Stimulated activated CD4-positive, alpha-beta T cell treated with anti-CD3 and anti-CD28 coated beads, Interleukin-4, amount 100 ng/mL, for 48 hours (primary cell): ENCODE results near the gene DDIT4L.
"Not testable (repeated sequence)": the region's sequence is repeated elsewhere in the genome, so short reads cannot be mapped to it uniquely, and the experiment has no call there.

Experiments
- DNase-seq, 2 donors: peaks; one replicate each; pipeline ENCODE4 v3.0.0-alpha.2; 2020; ENCODE audit warnings: low read depth in 2 of 2

DDIT4L gene

DNA sequence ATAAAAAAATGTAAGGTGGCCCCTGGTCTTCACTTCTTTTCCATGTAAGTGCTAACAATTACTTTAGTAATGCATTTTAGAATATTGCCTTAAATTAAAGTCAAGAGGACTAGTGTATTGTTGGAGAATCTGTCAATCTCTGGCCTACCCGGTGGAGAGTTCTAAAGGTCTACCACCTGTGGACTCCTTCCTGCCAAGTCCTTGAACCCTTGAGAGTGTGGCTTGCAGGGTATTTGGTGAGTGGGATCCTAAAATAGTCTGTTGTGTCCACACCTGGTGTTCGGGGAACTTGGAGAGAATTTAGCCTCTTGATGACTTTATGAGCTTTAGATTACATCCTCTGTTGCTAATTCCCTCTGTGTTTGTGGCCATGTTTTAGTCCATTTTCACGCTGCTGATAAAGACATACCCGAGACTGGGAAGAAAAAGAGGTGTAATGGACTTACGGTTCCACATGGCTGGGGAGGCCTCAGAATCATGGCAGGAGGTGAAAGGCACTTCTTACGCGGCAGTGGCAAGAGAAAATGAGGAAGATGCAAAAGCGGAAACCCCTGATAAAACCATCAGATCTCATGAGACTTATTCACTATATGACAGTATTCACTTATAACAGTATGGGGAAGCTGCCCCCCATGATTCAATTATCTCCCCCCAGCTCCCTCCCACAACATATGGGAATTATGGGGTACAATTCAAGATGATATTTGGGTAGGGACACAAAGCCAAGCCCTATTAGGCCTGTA lies 23.8 kb downstream of the DDIT4L start:
- DNase-seq: no peak

DNA sequence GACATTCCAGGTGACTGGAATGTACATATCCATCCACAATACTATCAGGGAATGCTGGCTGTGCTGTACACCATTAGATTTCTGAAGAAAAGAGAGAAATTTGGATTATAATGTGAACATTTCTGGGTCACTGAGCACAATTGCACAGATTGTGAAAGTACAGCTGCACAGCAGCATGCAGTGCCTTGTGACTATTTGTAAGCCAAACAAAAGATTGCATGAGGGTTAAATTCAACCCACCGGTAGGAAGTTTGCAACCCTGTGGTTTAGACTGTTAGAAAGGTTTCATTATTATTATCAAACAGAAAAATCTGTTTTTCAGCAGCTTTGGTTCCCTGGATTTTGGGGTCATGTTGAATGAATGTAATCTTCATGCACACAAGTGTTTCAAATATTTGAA lies 24.5 kb downstream of the DDIT4L start:
- no peak for DNase-seq

DNA sequence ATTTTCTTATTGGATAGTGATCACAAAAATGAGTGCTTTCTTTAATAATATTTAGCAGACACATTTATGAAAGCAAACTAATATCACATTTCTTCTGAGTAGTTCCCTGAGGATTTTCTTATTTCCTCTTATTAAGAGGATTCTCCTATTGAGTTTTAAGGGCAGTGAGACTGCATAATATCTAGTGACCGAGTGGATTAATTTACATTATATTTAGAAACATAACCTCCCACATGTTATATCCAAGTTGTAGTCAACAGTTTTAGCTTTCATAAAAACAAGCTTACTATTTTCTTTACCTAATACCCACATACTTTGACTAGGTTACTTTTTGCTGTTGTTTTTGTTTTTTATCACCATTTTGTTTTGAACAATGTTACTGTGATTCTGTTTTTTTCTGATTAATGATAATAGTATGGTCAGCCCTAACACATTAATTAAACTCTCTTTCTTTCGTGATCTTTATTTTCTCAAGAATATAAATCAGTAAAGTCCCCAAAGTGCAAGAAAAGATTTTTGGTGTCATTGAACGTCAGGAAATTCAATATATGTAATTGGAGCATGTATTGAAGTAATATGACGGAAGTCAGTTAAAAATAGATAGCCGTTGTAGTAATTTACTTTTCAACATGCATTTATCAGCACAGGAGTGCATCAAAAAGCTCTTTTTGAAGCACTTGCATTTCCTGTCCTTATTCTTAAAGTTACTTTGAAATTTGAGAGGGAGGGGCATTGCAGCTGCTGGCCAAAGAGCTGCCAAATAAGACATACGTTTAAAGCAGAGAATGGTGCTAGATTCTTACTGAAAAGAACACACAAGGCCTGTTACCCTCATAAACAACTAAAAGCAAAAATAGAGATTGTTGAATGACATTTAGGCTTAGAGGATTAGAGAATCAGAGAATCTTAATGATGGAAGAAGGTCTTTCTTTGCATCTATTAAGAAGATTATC lies 25.2 kb downstream of the DDIT4L start:
- no peak for DNase-seq

DNA sequence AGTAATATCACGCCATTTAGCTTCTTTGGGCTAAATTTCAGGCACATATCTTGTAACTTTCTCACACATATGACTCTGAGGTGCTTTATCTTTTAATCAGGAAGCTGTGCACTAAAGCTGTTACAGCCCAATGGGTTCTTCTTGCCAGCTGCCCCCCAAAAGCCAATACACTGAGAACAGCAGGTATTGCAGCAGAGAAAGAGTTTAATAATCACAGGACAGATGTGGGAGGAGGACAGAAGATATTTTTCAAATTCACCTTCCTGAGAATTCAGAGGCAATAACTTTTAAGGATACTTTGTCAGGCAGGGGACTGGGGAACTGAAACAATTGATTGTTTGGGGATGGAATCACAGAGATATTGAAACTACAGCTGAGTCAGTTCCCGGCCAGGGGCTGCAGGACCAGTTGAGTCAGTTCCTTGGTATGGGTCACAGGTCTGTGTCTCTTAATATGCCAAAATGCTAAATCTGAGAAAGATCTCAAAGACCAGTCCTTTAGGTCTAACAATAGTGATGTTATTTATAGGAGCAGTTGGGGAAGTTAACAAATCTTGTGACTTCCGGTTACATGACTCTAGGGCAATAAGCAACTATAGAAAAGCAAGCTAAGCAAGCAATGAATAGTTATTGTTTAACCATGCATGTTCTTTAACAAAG lies 28.1 kb downstream of the DDIT4L start:
- DNase-seq: no peak

DNA sequence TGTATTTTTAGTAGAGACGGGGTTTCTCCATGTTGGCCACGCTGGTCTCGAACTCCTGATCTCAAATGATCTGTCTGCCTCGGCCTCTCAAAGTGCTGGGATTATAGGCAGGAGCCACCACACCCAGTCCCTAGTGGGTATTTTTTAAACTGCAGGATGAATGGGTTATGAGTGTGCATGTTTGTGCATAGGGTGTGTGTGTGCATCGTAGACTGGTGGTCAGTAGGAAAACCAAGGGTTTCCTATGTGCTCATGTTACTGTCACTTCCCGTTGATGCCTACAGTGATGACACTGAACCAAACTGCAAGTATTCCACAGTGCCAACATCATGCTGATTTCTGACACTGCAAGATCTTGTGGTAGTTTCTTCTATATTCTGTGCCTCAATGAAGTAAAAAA lies 41.1 kb downstream of the DDIT4L start:
- DNase-seq: no peak

DNA sequence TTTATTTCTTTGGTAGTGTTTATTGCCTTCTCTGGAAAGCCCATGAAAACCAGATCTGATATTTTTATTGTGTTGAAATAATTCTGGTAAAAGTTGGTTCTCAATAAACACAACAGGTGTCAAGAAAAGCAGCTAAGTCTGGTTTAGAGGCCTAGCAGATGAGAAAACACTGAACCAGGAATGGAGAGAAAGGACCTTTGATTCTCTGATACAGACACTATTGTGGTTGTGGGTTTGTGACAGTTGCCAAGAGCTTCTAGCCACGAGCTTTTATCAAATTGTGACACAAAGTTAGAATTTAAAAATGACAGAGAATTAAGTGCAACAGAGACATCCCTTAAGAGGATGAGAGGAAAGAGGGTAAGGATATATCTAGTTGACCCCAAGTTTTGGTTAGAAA lies 42.6 kb downstream of the DDIT4L start:
- DNase-seq: no peak

DNA sequence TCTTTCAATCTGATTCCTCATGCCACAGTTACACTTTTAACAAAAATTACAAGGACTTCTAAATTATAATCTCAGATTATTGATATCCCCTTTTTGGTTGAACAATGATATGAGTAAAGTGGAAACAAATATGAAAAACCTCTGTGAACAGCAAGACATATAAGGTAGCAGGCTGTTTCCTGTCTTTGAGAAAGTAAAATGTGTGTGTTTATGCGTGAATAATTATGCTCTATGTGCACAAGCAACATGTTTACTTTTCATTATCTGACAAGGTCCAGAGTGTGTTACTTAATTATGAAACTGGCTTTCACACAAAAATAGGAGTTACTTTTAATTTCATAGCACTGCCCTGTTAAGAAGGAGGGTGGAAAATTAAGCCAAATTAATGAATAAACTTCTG lies 43.1 kb downstream of the DDIT4L start:
- DNase-seq: no peak

DNA sequence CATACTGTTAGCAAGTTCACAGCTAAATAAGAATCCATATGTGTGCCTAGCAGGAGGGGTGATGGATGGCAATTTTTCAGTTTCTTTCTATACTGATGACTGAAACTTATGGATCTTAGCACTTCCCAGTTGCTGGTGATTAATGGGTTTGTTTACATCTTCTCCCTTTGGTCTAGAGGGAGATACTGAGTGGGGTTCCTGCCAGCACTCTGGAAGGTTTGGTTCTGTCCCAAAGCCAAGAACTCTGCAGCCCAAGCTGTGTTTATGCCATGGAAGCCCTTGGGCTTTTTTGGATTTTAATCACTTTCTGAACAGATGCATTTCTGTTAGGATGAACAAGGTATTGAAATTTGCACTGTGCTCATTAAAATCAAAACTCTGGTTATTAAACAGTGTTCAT lies 43.5 kb downstream of the DDIT4L start:
- DNase-seq: no peak

DNA sequence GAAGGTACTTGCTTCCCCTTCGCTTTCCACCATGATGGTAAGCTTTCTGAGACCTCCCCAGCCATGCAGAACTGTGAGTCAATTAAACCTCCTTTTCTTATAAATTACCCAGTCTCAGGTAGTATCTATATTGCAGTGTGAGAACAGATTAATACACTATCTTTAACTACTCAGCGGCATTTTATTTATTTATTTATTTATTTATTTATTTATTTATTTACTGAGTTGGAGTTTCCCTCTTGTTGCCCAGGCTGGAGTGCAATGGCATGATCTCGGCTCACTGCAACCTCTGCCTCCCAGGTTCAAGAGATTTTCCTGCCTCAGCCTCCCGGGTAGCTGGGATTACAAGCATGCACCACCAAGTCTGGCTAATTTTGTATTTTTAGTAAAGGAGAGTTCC lies 52.9 kb downstream of the DDIT4L start:
- not testable (repeated sequence) for DNase-seq
